Retinal pigment epithelial cell (primary cell): ENCODE measurements around the gene SLC25A10.
"Not testable (repeated sequence)": the region's sequence is repeated elsewhere in the genome, so short reads cannot be mapped to it uniquely, and the experiment has no call there.

ENCODE experiments used
- DNase-seq: peaks from one replicate; pipeline ENCODE4 v3.0.0-alpha.2; 2010; ENCODE audit warnings: low read depth
- H3K4me3 ChIP-seq: 2 replicates; pipeline ENCODE4 v1.5.1; 2011; ENCODE audit warnings: mild to moderate bottlenecking, low read length, control low read depth, moderate library complexity
- TF ChIP-seq, protein P1 (sequence below): conservative IDR thresholded peaks from 2 replicates; pipeline ENCODE4 v1.5.1; 2011; ENCODE audit warnings: low read depth, low read length, control low read depth, inconsistent platforms

The SLC25A10 gene

DNA sequence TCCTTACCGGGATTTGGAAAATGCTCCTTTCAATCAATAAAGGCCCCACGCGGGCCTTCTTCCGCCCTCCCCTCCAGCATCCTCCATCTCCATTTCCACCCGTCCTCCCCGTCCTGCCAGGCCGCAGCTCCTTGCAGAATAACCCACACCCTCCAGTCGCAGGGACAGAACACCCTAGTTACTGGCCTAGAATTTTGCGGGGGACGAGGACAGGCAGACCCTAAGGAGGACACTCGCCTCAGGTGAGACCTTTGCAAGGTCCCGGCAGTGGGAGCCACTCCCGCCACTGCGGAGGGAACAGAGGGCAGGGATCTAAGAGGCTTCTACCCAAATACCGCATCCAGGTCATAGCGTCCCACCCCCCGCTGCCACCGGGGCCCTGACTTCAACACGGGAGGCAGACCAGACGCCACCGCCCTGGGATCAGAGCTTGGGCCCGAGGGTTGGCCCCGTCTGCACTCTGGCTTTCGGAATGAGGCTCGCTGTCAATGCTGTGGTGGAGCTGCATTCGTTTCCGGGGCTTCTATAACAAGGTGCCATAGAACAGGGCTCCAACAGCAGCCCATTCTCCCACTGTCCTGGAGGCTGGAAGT is 26.8 kb downstream of the SLC25A10 start:
- TF ChIP-seq, protein P1, sequence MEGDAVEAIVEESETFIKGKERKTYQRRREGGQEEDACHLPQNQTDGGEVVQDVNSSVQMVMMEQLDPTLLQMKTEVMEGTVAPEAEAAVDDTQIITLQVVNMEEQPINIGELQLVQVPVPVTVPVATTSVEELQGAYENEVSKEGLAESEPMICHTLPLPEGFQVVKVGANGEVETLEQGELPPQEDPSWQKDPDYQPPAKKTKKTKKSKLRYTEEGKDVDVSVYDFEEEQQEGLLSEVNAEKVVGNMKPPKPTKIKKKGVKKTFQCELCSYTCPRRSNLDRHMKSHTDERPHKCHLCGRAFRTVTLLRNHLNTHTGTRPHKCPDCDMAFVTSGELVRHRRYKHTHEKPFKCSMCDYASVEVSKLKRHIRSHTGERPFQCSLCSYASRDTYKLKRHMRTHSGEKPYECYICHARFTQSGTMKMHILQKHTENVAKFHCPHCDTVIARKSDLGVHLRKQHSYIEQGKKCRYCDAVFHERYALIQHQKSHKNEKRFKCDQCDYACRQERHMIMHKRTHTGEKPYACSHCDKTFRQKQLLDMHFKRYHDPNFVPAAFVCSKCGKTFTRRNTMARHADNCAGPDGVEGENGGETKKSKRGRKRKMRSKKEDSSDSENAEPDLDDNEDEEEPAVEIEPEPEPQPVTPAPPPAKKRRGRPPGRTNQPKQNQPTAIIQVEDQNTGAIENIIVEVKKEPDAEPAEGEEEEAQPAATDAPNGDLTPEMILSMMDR, result no peak
- no peak overlapping the region for H3K4me3 ChIP-seq
- DNase-seq, result no peak

DNA sequence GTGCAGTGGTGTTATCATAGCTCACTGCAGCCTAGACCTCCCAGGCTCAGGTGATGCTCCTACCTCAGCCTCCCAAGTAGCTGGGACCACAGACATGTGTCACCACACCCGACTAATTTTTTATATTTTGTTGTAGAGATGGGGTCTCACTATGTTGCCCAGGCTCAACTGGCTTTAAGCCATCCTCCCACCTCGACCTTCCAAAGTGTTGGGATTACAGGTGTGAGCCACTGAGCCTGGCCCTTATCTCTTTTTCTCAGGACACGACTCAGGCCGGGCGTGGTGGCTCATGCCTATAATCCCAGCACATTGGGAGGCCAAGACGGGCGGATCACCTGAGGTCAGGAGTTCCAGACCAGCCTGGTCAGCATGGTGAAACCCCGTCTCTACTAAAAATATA is 27.5 kb downstream of the SLC25A10 start:
- DNase-seq, result not testable (repeated sequence)

DNA sequence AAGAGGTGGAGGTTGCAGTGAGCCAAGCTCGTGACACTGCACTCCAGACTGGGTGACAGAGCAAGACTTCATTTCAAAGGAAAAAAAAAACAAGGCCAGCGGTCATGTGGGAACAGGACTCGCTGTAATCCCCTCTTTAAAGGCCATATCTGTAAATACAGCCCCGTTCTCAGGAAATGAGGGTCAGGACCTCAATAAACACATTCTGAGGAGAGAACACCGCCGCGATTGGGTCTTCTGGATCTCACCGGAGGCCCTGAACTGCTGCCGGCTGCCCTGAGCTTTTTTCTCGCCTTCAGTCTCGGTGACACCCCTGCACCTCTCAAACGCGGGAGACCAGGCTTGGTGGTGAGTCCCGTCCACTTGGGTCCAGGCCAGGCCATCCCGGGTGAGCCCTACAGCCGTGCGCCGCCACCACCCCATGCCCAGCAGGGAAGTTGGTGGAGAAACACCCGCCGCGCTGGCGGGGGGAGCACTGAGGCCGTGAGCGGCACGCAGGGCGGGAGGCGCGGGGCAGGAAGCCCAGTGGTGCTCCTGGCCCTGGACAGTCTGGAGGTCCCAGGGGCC is 28.4 kb downstream of the SLC25A10 start:
- TF ChIP-seq, protein P1, result no peak
- no peak overlapping the region for H3K4me3 ChIP-seq
- no peak for DNase-seq

More for the DNA sequence above, 27.5 kb downstream of the SLC25A10 start:
- not testable (repeated sequence) for H3K4me3 ChIP-seq

DNA sequence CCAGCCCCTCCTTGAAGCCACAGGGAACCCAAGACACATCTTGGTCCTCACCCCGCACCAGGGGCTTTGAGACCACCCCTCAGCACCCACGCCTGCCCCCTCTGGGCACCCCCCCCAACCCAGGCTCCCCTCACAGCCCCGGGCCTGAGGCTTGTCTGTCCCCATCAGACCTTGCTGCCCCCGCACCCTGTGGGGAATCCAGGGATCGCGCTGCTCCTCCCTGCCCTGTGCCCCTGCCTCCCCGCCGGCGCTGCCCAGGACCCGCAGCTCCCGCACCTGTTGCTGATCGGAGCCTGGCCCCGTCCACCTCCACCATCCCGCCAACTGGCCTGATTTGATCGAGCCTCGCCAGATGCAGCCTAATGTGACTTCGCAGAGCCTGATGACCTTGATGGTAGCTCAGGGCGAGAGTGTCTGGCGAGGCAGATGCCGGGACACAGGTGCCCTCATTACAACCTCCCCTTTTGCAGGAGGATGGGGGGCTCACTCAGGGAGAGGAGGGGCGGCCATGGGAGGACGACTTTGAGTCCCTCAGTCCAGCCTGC is 29.0 kb downstream of the SLC25A10 start:
- DNase-seq, result no peak
- no peak overlapping the region for H3K4me3 ChIP-seq
- TF ChIP-seq, protein P1, result no peak

DNA sequence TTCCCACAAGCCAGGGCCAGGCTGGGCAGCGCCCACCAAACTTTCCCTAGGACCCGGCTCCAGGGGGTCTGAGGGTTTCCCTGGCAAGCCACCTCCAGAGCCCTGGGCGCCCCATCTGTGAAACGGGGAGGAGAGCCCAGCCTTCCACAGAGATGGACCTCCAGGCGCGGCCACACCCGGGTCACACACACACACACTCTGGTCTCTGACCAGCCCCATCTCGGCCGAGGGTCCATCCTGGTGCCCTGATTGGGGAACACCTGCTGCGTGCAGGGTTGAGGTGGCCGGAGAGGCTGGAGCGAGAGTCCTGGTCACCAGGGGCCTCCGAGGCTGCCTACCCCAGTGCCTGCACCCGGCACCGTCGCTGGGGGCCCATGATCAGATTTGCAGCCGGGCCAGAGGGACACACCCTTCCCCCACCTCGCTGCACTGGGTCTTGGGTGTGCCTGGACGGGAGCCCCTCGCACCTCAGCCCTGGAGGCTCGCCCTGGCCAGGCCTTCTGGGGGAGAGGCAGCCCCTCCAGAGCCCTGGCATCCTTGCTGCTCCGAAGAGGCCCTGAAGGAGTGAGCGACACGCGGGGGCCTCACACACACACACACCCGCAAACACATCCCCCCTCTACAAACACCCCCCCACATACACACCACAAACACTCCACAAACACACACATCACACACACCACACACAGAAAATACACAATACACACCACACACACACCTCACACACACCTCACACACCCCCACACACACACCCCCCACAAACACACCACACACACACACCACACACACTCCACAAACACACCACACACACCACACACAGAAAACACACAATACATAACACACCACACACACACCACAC is 29.7 kb downstream of the SLC25A10 start:
- no peak for DNase-seq
- TF ChIP-seq, protein P1, result no peak
- H3K4me3 ChIP-seq, result no peak overlapping the region
